H9 (cell line): ENCODE results near the gene CDC42EP5. TPM values are rescaled to one million over a fixed set of nuclear protein-coding genes. Genes with fewer than 3 reads are reported as not detected.

Source experiments
- DNase-seq: peaks from one replicate; pipeline ENCODE4 v3.0.0-alpha.2; 2017
- H2AFZ ChIP-seq: one replicate; pipeline ENCODE4 v1.6.1; 2013; ENCODE audit warnings: mild to moderate bottlenecking, low read length, control low read depth, moderate library complexity
- H2AK5ac ChIP-seq: 2 replicates; pipeline ENCODE4 v1.6.1; 2013; ENCODE audit warnings: low read length, control low read depth, mixed read lengths; ENCODE audit not compliant: insufficient read length
- H2BK120ac ChIP-seq: one replicate; pipeline ENCODE4 v1.6.1; 2013; ENCODE audit warnings: low read depth, mild to moderate bottlenecking, low read length, control low read depth, inconsistent platforms; ENCODE audit not compliant: poor library complexity, severe bottlenecking
- H2BK12ac ChIP-seq: 2 replicates; pipeline ENCODE4 v1.6.1; 2013; ENCODE audit warnings: low read length, control low read depth, mixed read lengths, low read depth; ENCODE audit not compliant: insufficient read length
- H2BK15ac ChIP-seq: 2 replicates; pipeline ENCODE4 v1.6.1; 2013; ENCODE audit warnings: low read depth, low read length, control low read depth
- H2BK20ac ChIP-seq: one replicate; pipeline ENCODE4 v1.6.1; 2013; ENCODE audit warnings: low read depth, mild to moderate bottlenecking, low read length, control low read depth, inconsistent platforms; ENCODE audit not compliant: poor library complexity, severe bottlenecking
- H2BK5ac ChIP-seq: 2 replicates; pipeline ENCODE4 v1.6.1; 2013; ENCODE audit warnings: low read length, control low read depth, mixed read lengths; ENCODE audit not compliant: insufficient read length
- H3K14ac ChIP-seq: 2 replicates; pipeline ENCODE4 v1.6.1; 2013; ENCODE audit warnings: low read length, control low read depth; ENCODE audit not compliant: insufficient read depth
- H3K18ac ChIP-seq: 2 replicates; pipeline ENCODE4 v1.6.1; 2013; ENCODE audit warnings: low read depth, mild to moderate bottlenecking, mixed read lengths, low read length, control low read depth; ENCODE audit not compliant: insufficient read length
- H3K23ac ChIP-seq: 2 replicates; pipeline ENCODE4 v1.6.1; 2013; ENCODE audit warnings: low read length, control low read depth, mixed read lengths, low read depth; ENCODE audit not compliant: insufficient read length
- H3K23me2 ChIP-seq: 2 replicates; pipeline ENCODE4 v1.6.1; 2013; ENCODE audit warnings: low read depth, mild to moderate bottlenecking, mixed read lengths, low read length, control low read depth; ENCODE audit not compliant: insufficient read length, poor library complexity, severe bottlenecking
- H3K27ac ChIP-seq: 2 replicates; pipeline ENCODE4 v1.5.1; 2013; ENCODE audit warnings: low read length, control low read depth, mixed read lengths, low read depth; ENCODE audit not compliant: insufficient read length
- H3K27me3 ChIP-seq: 2 replicates; pipeline ENCODE4 v1.6.1; 2013; ENCODE audit warnings: low read length, control low read depth, inconsistent platforms; ENCODE audit not compliant: insufficient read depth
- H3K4ac ChIP-seq: 2 replicates; pipeline ENCODE4 v1.6.1; 2013; ENCODE audit warnings: low read depth, mild to moderate bottlenecking, control low read depth, inconsistent platforms, low read length, moderate library complexity
- H3K4me1 ChIP-seq: 2 replicates; pipeline ENCODE4 v1.6.1; 2013; ENCODE audit warnings: low read length, control low read depth, inconsistent platforms; ENCODE audit not compliant: insufficient read depth
- H3K4me2 ChIP-seq: 2 replicates; pipeline ENCODE4 v1.6.1; 2013; ENCODE audit warnings: low read length, control low read depth, mixed read lengths; ENCODE audit not compliant: insufficient read length, insufficient read depth
- H3K56ac ChIP-seq: 2 replicates; pipeline ENCODE4 v1.6.1; 2013; ENCODE audit warnings: low read depth, mild to moderate bottlenecking, mixed read lengths, low read length, control low read depth; ENCODE audit not compliant: insufficient read length
- H3K79me1 ChIP-seq: 2 replicates; pipeline ENCODE4 v1.6.1; 2013; ENCODE audit warnings: low read depth, mild to moderate bottlenecking, moderate library complexity, low read length, control low read depth, inconsistent platforms; ENCODE audit not compliant: insufficient read depth, poor library complexity, severe bottlenecking
- H3K79me2 ChIP-seq: 2 replicates; pipeline ENCODE4 v1.6.1; 2013; ENCODE audit warnings: low read length, control low read depth, inconsistent platforms; ENCODE audit not compliant: insufficient read depth
- H3K9ac ChIP-seq: 2 replicates; pipeline ENCODE4 v1.6.1; 2013; ENCODE audit warnings: low read length, control low read depth, mixed read lengths; ENCODE audit not compliant: insufficient read length; ENCODE audit errors: extremely low read depth
- H3K9me3 ChIP-seq: one replicate; pipeline ENCODE4 v1.6.1; 2013; ENCODE audit warnings: low read depth, low read length, inconsistent platforms; ENCODE audit not compliant: control insufficient read depth
- H3T11ph ChIP-seq: one replicate; pipeline ENCODE4 v1.6.1; 2013; ENCODE audit warnings: mild to moderate bottlenecking, low read length, control low read depth, inconsistent platforms
- H4K20me1 ChIP-seq: one replicate; pipeline ENCODE4 v1.6.1; 2013; ENCODE audit not compliant: control insufficient read depth, insufficient read length, insufficient read depth
- H4K5ac ChIP-seq: 2 replicates; pipeline ENCODE4 v1.6.1; 2013; ENCODE audit warnings: low read depth, mild to moderate bottlenecking, mixed read lengths, low read length, control low read depth; ENCODE audit not compliant: insufficient read length
- H4K8ac ChIP-seq: replicated peaks from 2 replicates; pipeline ENCODE4 v1.6.1; 2013; ENCODE audit warnings: low read length, control low read depth, mixed read lengths, low read depth; ENCODE audit not compliant: insufficient read length
- H4K91ac ChIP-seq: 2 replicates; pipeline ENCODE4 v1.6.1; 2013; ENCODE audit warnings: low read depth, mild to moderate bottlenecking, moderate library complexity, mixed read lengths, low read length, control low read depth; ENCODE audit not compliant: insufficient read length
- H3K27ac Mint-ChIP-seq, 3 experiments: 2 replicates in 2 of 3; 3 replicates in 1 of 3; pipeline ENCODE4 v1.8.0; 2020 to 2021; ENCODE audit warnings: mixed read lengths in 3 of 3, mild to moderate bottlenecking in 1 of 3, moderate library complexity in 1 of 3
- H3K27me3 Mint-ChIP-seq: 2 replicates; pipeline ENCODE4 v1.8.0; 2021; ENCODE audit warnings: low read depth, mild to moderate bottlenecking, moderate library complexity, mixed read lengths
- H3K36me3 Mint-ChIP-seq, 3 experiments: 2 replicates in 2 of 3; 3 replicates in 1 of 3; pipeline ENCODE4 v1.8.0; 2020 to 2021; ENCODE audit warnings: low read depth in 3 of 3, mixed read lengths in 3 of 3; ENCODE audit not compliant: insufficient read depth in 1 of 3
- H3K4me1 Mint-ChIP-seq, 2 experiments: 2 replicates each; pipeline ENCODE4 v1.8.0; 2020; ENCODE audit warnings: mixed read lengths in 2 of 2
- H3K4me3 Mint-ChIP-seq, 2 experiments: 2 replicates in 1 of 2; 3 replicates in 1 of 2; pipeline ENCODE4 v1.8.0; 2020 to 2021; ENCODE audit warnings: mild to moderate bottlenecking in 2 of 2, mixed read lengths in 2 of 2, moderate library complexity in 1 of 2
- H3K9me3 Mint-ChIP-seq, 2 experiments: 2 replicates in 1 of 2; 3 replicates in 1 of 2; pipeline ENCODE4 v1.8.0; 2020; ENCODE audit warnings: mild to moderate bottlenecking in 2 of 2, mixed read lengths in 2 of 2, moderate library complexity in 1 of 2
- CTCF ChIP-seq: fragments of 200-600 bp; sonication (generic); conservative IDR thresholded peaks from 3 replicates; pipeline ENCODE4 v1.8.0; 2021; ENCODE audit warnings: antibody characterized with exemption, mild to moderate bottlenecking
- WGBS: extraction: QIAGEN DNeasy Blood & Tissue Kit; methylation state at CpG from one replicate; pipeline ENCODE4 v1.1.7; 2013; ENCODE audit warnings: missing lambda C conversion rate, low lambda C conversion rate, mixed read lengths; ENCODE audit not compliant: insufficient read length; ENCODE audit errors: extremely low coverage; 5-methylcytosine and 5-hydroxymethylcytosine counted together
- total RNA-seq: library from RNA; stranded (reverse); gene quantifications from 2 replicates; pipeline ENCODE4 v1.2.1, GENCODE V29; 2021

Gene CDC42EP5
- total RNA-seq, 1 experiment from 2014 or later, result 1.6 TPM

- no peaks in the 10 kb centered on the region for H4K20me1 ChIP-seq
- H3K23me2 ChIP-seq, result no peaks in the 10 kb centered on the region
- no peak overlapping the region for H4K8ac ChIP-seq
- Mint-ChIP-seq H3K9me3 (peaks cover 0 to 8% of the 10 kb centered on the region in 2 experiments; a peak in 3 of 5 replicates), H3K36me3 (no peaks in the 10 kb centered on the region), H3K27ac (no peak overlapping the region), H3K27me3 (peaks cover 28% of the 10 kb centered on the region), H3K4me3 (no peak overlapping the region), H3K4me1 (peaks cover 10 to 13% of the 10 kb centered on the region in 2 experiments)
- H3K4me2 ChIP-seq, result no peak overlapping the region
- no peak overlapping the region for H2BK12ac ChIP-seq
- H2BK15ac ChIP-seq, result no peak overlapping the region
- no peak overlapping the region for H4K91ac ChIP-seq
- H2AK5ac ChIP-seq, result no peak overlapping the region
- no peak overlapping the region for H3K14ac ChIP-seq
- H2AFZ ChIP-seq, result no peak overlapping the region
- H3K79me2 ChIP-seq, result no peaks in the 10 kb centered on the region
- no peaks in the 10 kb centered on the region for H3K79me1 ChIP-seq
- H4K5ac ChIP-seq, result no peak overlapping the region
- H3K9ac ChIP-seq, result no peak overlapping the region
- H3K18ac ChIP-seq, result no peak overlapping the region
- H3K9me3 ChIP-seq, result no peaks in the 10 kb centered on the region
- H3K23ac ChIP-seq, result no peak overlapping the region
- no peak overlapping the region for H3K56ac ChIP-seq
- no peak overlapping the region for H2BK5ac ChIP-seq
- peak; percentile 22; the same call in 1 of the 3 replicates for TF ChIP-seq CTCF
- no peak for DNase-seq
- H2BK120ac ChIP-seq, result no peak overlapping the region
- WGBS, result no CpG with 5 or more reads among the region's 3 CpGs
- no peak overlapping the region for H3T11ph ChIP-seq
- H3K27ac ChIP-seq, result no peak overlapping the region
- H3K4me1 ChIP-seq, result no peaks in the 10 kb centered on the region; the same call in 1 of the 2 replicates
- no peak overlapping the region for H2BK20ac ChIP-seq
- no peak overlapping the region for H3K4ac ChIP-seq
- no peaks in the 10 kb centered on the region for H3K27me3 ChIP-seq
Measured at GRCh38 chr19:54477650-54478049, 4.6 kb upstream of the CDC42EP5 start.
